ENCODE measurements around the gene HINT1.
"Not testable (repeated sequence)": the region's sequence is repeated elsewhere in the genome, so short reads cannot be mapped to it uniquely, and the experiment has no call there.

The HINT1 gene

GRCh38 chr5:131165119-131165727, at the start of gene HINT1:
Gene HINT1 (minus strand): TSS chr5:131165256. CDS start chr5:131165205, 51 bp downstream.
- peak within 1 kb of the TSS; percentile 94 for H3K27ac Mint-ChIP-seq

GRCh38 chr5:131214609-131215227, 49.7 kb upstream of the HINT1 start:
- Mint-ChIP-seq H3K27me3 (no peaks in the 10 kb centered on the region), H3K9me3 (no peaks in the 10 kb centered on the region), H3K4me1 (peaks cover 75% of the 10 kb centered on the region), H3K36me3 (peaks cover 9% of the 10 kb centered on the region), H3K27ac (peak overlapping the region; percentile 71), H3K4me3 (no peak overlapping the region)
- no peak for ATAC-seq

More at GRCh38 chr5:131165119-131165727, at the start of gene HINT1:
- H3K4me3 Mint-ChIP-seq: peak within 1 kb of the TSS; percentile 97
- ATAC-seq: peak; percentile 94
- H3K36me3 Mint-ChIP-seq: peaks cover 17% of the 10 kb centered on the region
- H3K9me3 Mint-ChIP-seq: no peaks in the 10 kb centered on the region
- H3K27me3 Mint-ChIP-seq: no peaks in the 10 kb centered on the region
- peaks cover 37% of the 10 kb centered on the region for H3K4me1 Mint-ChIP-seq

GRCh38 chr5:131212471-131213021, 47.5 kb upstream of the HINT1 start:
- H3K4me1 Mint-ChIP-seq: peaks cover 74% of the 10 kb centered on the region
- peaks cover 4% of the 10 kb centered on the region for H3K36me3 Mint-ChIP-seq
- H3K9me3 Mint-ChIP-seq: no peaks in the 10 kb centered on the region
- peak; percentile 83 for ATAC-seq
- H3K27me3 Mint-ChIP-seq: no peaks in the 10 kb centered on the region
- peak overlapping the region; percentile 98 for H3K27ac Mint-ChIP-seq
- peak overlapping the region; percentile 73 for H3K4me3 Mint-ChIP-seq

GRCh38 chr5:131211669-131212068, 46.6 kb upstream of the HINT1 start:
- peak overlapping the region; percentile 46 for H3K4me3 Mint-ChIP-seq
- H3K36me3 Mint-ChIP-seq: no peaks in the 10 kb centered on the region
- peaks cover 71% of the 10 kb centered on the region for H3K4me1 Mint-ChIP-seq
- ATAC-seq: no peak
- peak overlapping the region; percentile 98 for H3K27ac Mint-ChIP-seq
- no peaks in the 10 kb centered on the region for H3K9me3 Mint-ChIP-seq
- no peaks in the 10 kb centered on the region for H3K27me3 Mint-ChIP-seq

- Mint-ChIP-seq H3K36me3 (no peaks in the 10 kb centered on the region), H3K4me3 (peak overlapping the region; percentile 77), H3K27ac (peak overlapping the region; percentile 98), H3K9me3 (no peaks in the 10 kb centered on the region), H3K4me1 (peaks cover 64% of the 10 kb centered on the region), H3K27me3 (no peaks in the 10 kb centered on the region)
- no peak for ATAC-seq
Measured at GRCh38 chr5:131210151-131210510, 45.1 kb upstream of the HINT1 start.

- H3K36me3 Mint-ChIP-seq: no peaks in the 10 kb centered on the region
- peak; percentile 95 for ATAC-seq
- H3K4me1 Mint-ChIP-seq: peaks cover 59% of the 10 kb centered on the region
- H3K9me3 Mint-ChIP-seq: no peaks in the 10 kb centered on the region
- peak overlapping the region; percentile 77 for H3K4me3 Mint-ChIP-seq
- no peaks in the 10 kb centered on the region for H3K27me3 Mint-ChIP-seq
- H3K27ac Mint-ChIP-seq: peak overlapping the region; percentile 98
Measured at GRCh38 chr5:131209506-131210150, 44.6 kb upstream of the HINT1 start.

GRCh38 chr5:131209175-131209505, 44.1 kb upstream of the HINT1 start:
- Mint-ChIP-seq H3K4me1 (peaks cover 54% of the 10 kb centered on the region), H3K27ac (peak overlapping the region; percentile 98), H3K9me3 (no peaks in the 10 kb centered on the region), H3K36me3 (no peaks in the 10 kb centered on the region), H3K4me3 (peak overlapping the region; percentile 77), H3K27me3 (no peaks in the 10 kb centered on the region)
- no peak for ATAC-seq

GRCh38 chr5:131206772-131207171, 41.7 kb upstream of the HINT1 start:
- Mint-ChIP-seq H3K36me3 (no peaks in the 10 kb centered on the region), H3K27me3 (no peaks in the 10 kb centered on the region), H3K9me3 (no peaks in the 10 kb centered on the region), H3K27ac (peak overlapping the region; percentile 52), H3K4me3 (no peak overlapping the region), H3K4me1 (peaks cover 39% of the 10 kb centered on the region)
- no peak for ATAC-seq

DNA sequence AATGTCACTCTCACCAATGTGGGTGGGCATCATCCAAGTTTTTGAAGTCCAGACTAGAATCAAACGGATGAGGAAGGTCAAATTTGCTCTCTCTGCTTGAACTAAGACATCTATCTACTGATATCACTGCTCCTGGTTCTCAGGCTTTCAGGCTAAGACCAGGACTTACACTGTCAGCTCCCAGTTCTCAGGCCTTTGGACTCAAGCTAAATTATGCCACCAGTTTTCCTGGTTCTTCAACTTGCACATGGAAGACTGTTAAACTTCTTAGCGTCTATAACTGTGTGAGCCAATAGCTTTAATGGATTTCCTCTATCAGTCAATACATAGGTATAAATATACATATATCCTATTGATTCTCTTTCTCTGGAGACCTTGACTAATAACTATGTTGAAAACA, 41.0 kb upstream of the HINT1 start:
- peak overlapping the region; percentile 52 for H3K27ac Mint-ChIP-seq

DNA sequence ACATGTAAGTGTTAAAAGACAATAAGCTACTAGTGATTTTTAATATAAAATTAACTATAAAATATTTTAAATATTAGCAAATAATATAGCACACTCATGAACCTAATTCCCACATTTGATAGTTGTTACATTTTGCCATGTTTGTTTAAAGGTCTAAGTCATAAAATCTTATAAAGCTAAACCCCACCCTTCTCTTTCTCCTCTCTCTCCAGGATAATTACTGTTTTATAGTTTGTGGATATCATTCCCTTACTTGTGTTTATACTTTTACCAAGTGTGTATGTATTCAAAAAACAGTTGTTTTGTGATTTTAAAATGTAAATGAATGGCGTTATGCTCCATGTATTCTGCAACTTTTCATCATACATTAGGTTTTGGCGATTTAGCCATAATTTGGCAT, 39.9 kb upstream of the HINT1 start:
- no peaks in the 10 kb centered on the region for H3K27me3 Mint-ChIP-seq
- no peaks in the 10 kb centered on the region for H3K9me3 Mint-ChIP-seq
- H3K27ac Mint-ChIP-seq: no peak overlapping the region
- no peaks in the 10 kb centered on the region for H3K36me3 Mint-ChIP-seq
- H3K4me1 Mint-ChIP-seq: peaks cover 22% of the 10 kb centered on the region
- no peak for ATAC-seq
- no peak overlapping the region for H3K4me3 Mint-ChIP-seq

More for the DNA sequence above, 41.0 kb upstream of the HINT1 start:
- H3K36me3 Mint-ChIP-seq: no peaks in the 10 kb centered on the region
- no peaks in the 10 kb centered on the region for H3K9me3 Mint-ChIP-seq
- peaks cover 32% of the 10 kb centered on the region for H3K4me1 Mint-ChIP-seq
- no peaks in the 10 kb centered on the region for H3K27me3 Mint-ChIP-seq
- no peak for ATAC-seq
- H3K4me3 Mint-ChIP-seq: no peak overlapping the region

DNA sequence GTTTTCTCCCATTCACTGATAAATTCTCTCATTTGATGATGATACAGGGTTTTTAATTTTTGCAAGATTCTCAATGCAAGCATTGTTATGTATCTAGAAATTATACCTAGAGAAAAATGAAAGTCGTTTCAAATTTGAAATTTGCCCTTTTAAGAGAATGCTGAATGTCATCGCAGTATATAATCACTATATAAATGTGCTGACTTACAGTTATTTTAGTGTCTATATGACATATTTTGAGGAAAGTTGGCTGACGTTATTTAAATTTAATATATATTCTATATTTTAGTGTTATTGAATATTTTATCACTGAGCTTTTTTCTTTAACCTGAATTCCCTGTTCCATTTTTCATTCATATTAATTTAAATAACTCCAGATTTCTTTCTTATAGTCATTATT, 35.5 kb upstream of the HINT1 start:
- Mint-ChIP-seq H3K4me3 (no peak overlapping the region), H3K27me3 (no peaks in the 10 kb centered on the region), H3K36me3 (peaks cover 6% of the 10 kb centered on the region)

GRCh38 chr5:131198625-131199024, 33.6 kb upstream of the HINT1 start:
- Mint-ChIP-seq H3K27me3 (no peaks in the 10 kb centered on the region), H3K27ac (no peak overlapping the region), H3K36me3 (peaks cover 6% of the 10 kb centered on the region), H3K4me3 (no peak overlapping the region), H3K9me3 (no peaks in the 10 kb centered on the region), H3K4me1 (no peaks in the 10 kb centered on the region)
- ATAC-seq: no peak

More for the DNA sequence above, 35.5 kb upstream of the HINT1 start:
- ATAC-seq: no peak
- no peaks in the 10 kb centered on the region for H3K4me1 Mint-ChIP-seq
- H3K27ac Mint-ChIP-seq: no peak overlapping the region
- H3K9me3 Mint-ChIP-seq: no peaks in the 10 kb centered on the region

GRCh38 chr5:131196331-131196730, 31.3 kb upstream of the HINT1 start:
- Mint-ChIP-seq H3K27ac (no peak overlapping the region), H3K9me3 (no peaks in the 10 kb centered on the region), H3K27me3 (no peaks in the 10 kb centered on the region), H3K36me3 (peaks cover 14% of the 10 kb centered on the region), H3K4me3 (no peak overlapping the region), H3K4me1 (no peaks in the 10 kb centered on the region)
- no peak for ATAC-seq

GRCh38 chr5:131195696-131196095, 30.6 kb upstream of the HINT1 start:
- H3K36me3 Mint-ChIP-seq: peaks cover 14% of the 10 kb centered on the region
- no peaks in the 10 kb centered on the region for H3K9me3 Mint-ChIP-seq
- no peak overlapping the region for H3K4me3 Mint-ChIP-seq
- ATAC-seq: no peak
- H3K27me3 Mint-ChIP-seq: no peaks in the 10 kb centered on the region
- H3K27ac Mint-ChIP-seq: no peak overlapping the region
- no peaks in the 10 kb centered on the region for H3K4me1 Mint-ChIP-seq

GRCh38 chr5:131194725-131195124, 29.7 kb upstream of the HINT1 start:
- no peak overlapping the region for H3K27ac Mint-ChIP-seq
- peaks cover 15% of the 10 kb centered on the region for H3K36me3 Mint-ChIP-seq
- no peak for ATAC-seq
- no peaks in the 10 kb centered on the region for H3K27me3 Mint-ChIP-seq
- H3K4me3 Mint-ChIP-seq: no peak overlapping the region
- no peaks in the 10 kb centered on the region for H3K4me1 Mint-ChIP-seq
- H3K9me3 Mint-ChIP-seq: no peaks in the 10 kb centered on the region

GRCh38 chr5:131193897-131194296, 28.8 kb upstream of the HINT1 start:
- not testable (repeated sequence) for H3K9me3 Mint-ChIP-seq, H3K27me3 Mint-ChIP-seq, H3K4me1 Mint-ChIP-seq, H3K27ac Mint-ChIP-seq, ATAC-seq, H3K4me3 Mint-ChIP-seq
- peaks cover 24% of the 10 kb centered on the region for H3K36me3 Mint-ChIP-seq

Measured in stimulated activated memory B cell treated with anti-CD40 and anti-IgM and Interleukin-4, amounts not matched to agents 10 μg/mL and 1 μg/mL and 100 μg/mL, for 72 hours (primary cell).